ENCODE results near the gene HSPA12A.

Gene HSPA12A

GRCh38 chr10:116625845-116626244 is 116.5 kb downstream of the HSPA12A start:
- DNase-seq, result no peak

GRCh38 chr10:116621934-116622655 is 120.3 kb downstream of the HSPA12A start:
- DNase-seq, result no peak

GRCh38 chr10:116621476-116621875 is 120.9 kb downstream of the HSPA12A start:
- DNase-seq, result no peak
